BE2C (cell line): Measurements from ENCODE around the gene ETHE1.

Source experiments
- DNase-seq: peaks from one replicate; pipeline ENCODE4 v3.0.0-alpha.2; 2020
- H3K27me3 ChIP-seq: fragments of 250-450 bp; sonication (Bioruptor Pico); 2 replicates; pipeline ENCODE4 v1.5.1; 2020; ENCODE audit warnings: mild to moderate bottlenecking
- H3K36me3 ChIP-seq: fragments of 250-450 bp; sonication (Bioruptor Pico); 2 replicates; pipeline ENCODE4 v1.5.1; 2020; ENCODE audit warnings: mild to moderate bottlenecking
- H3K4me1 ChIP-seq: fragments of 250-450 bp; sonication (Bioruptor Pico); 2 replicates; pipeline ENCODE4 v1.5.1; 2020
- H3K4me3 ChIP-seq: 2 replicates; pipeline ENCODE4 v1.5.1; 2011; ENCODE audit warnings: low read depth, low read length
- H3K9me3 ChIP-seq: fragments of 250-450 bp; sonication (Bioruptor Pico); 2 replicates; pipeline ENCODE4 v1.5.1; 2020
- CTCF ChIP-seq: IDR thresholded peaks from 2 replicates; pipeline ENCODE4 v1.5.1; 2012; ENCODE audit warnings: mild to moderate bottlenecking, low read depth, low read length

Gene ETHE1

DNA sequence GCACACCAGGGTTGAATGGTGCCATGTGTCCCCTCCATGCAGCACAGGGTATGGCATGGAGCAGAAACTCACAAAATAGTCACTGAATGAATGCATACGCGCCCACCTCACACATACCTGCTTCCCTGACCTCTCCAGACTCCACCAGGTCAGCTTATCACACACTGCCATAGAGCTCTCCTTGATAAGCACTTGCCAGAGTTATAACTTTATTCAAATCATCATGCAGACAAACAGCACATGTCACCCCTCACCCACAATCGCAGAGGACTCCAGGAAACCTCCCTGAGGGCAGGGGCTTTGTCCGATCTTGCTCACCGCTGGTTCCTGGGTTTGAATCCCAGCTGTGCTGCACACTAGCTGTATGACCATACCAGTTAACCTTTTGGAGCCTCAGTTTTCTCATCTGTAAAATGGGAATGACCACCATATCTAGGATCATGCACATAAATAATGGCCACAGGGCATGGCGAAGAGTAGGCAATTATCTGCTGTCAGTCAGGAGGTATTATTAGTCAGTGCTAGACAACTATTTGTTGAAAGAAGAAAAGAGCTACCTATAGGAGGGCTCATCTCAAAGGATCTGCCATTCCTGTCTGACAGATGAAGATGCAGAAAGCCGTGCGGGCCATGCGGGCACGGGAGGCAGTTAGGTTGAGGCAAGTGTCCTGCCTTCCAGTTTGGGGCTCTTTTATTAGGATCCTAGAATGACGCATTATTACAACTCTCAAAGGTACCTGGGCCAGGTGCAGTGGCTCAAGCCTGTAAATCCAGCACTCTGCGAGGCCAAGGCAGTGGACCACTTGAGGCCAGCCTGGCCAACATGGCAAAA is 34.4 kb upstream of the ETHE1 start:
- Histone ChIP-seq H3K4me1 (no peaks in the 10 kb centered on the region), H3K36me3 (no peaks in the 10 kb centered on the region), H3K4me3 (no peak overlapping the region), H3K27me3 (no peaks in the 10 kb centered on the region), H3K9me3 (no peaks in the 10 kb centered on the region)
- DNase-seq: no peak
- no peak for TF ChIP-seq CTCF

- Histone ChIP-seq H3K27me3 (no peaks in the 10 kb centered on the region), H3K4me3 (no peak overlapping the region), H3K9me3 (no peaks in the 10 kb centered on the region), H3K36me3 (no peaks in the 10 kb centered on the region; the same call in 1 of the 2 replicates), H3K4me1 (no peaks in the 10 kb centered on the region)
- TF ChIP-seq CTCF: peak; percentile 10; the same call in 1 of the 2 replicates
- DNase-seq: no peak
Measured at GRCh38 chr19:43560687-43561086, 33.7 kb upstream of the ETHE1 start.

GRCh38 chr19:43555185-43555770 is 28.3 kb upstream of the ETHE1 start:
- peak; percentile 93 for TF ChIP-seq CTCF
- H3K9me3 ChIP-seq: no peaks in the 10 kb centered on the region
- H3K4me3 ChIP-seq: no peak overlapping the region
- H3K36me3 ChIP-seq: peaks cover 40% of the 10 kb centered on the region
- H3K27me3 ChIP-seq: no peaks in the 10 kb centered on the region; the same call in 1 of the 2 replicates
- no peaks in the 10 kb centered on the region for H3K4me1 ChIP-seq
- DNase-seq: peak; percentile 84

DNA sequence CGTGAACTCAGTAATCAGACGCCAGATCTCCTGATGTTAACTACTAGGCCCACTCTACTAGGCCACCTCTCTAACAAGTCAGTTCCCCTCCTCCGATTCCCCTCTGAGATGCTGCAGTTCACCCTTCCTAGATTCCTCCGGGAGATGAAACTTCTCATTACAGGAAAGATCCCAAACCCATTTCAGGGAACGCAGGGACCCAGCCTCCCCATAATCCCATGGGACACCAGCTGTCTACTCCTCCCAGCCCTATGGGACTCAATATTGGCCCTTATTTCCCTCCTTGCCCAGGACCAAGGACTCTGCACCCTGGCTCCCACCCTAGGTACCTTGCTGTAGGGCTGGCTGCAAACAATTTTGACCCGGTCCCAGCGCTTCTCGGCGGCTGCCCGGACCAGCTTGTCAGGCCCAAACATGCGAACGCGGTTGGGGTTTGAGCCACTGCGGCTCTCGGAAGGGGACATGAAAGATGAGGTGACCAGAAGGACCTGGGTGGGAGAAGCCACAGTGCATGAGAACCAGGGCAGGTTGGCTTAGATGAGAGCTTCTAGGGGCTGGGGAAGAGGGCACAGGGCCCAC is 27.4 kb upstream of the ETHE1 start:
- no peaks in the 10 kb centered on the region for H3K9me3 ChIP-seq
- no peak for TF ChIP-seq CTCF

GRCh38 chr19:43553656-43554055 is 26.7 kb upstream of the ETHE1 start:
- TF ChIP-seq CTCF: no peak
- Histone ChIP-seq H3K4me3 (no peak overlapping the region), H3K9me3 (no peaks in the 10 kb centered on the region), H3K27me3 (no peaks in the 10 kb centered on the region; the same call in 1 of the 2 replicates), H3K36me3 (peaks cover 40% of the 10 kb centered on the region), H3K4me1 (no peaks in the 10 kb centered on the region)
- DNase-seq: no peak

More for the DNA sequence above, 27.4 kb upstream of the ETHE1 start:
- no peak for DNase-seq
- peaks cover 40% of the 10 kb centered on the region for H3K36me3 ChIP-seq
- H3K4me1 ChIP-seq: no peaks in the 10 kb centered on the region
- no peak overlapping the region for H3K4me3 ChIP-seq
- no peaks in the 10 kb centered on the region; the same call in 1 of the 2 replicates for H3K27me3 ChIP-seq

DNA sequence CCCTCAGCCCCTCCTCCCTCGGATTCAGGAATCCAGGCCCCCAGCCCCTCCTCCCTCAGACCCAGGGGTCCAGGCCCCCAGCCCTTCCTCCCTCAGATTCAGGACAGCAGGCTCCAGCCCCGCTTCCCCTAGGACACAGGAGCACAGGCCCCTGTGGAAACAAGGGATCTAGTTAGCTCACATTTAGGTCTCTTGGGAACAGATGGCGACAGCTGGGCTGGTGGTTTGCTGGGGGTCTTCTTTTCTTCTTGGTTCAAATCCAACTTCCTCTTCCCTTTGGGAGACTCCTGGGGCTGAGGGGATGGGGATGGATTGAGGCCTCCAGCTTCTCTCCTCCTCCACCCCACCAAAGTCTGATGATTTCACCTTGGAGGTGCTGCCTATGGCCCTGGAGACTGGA is 25.6 kb upstream of the ETHE1 start:
- Histone ChIP-seq H3K9me3 (no peaks in the 10 kb centered on the region), H3K4me1 (no peaks in the 10 kb centered on the region), H3K36me3 (peaks cover 40% of the 10 kb centered on the region), H3K4me3 (no peak overlapping the region), H3K27me3 (no peaks in the 10 kb centered on the region; the same call in 1 of the 2 replicates)
- TF ChIP-seq CTCF: no peak
- no peak for DNase-seq
